Measurements from ENCODE around the gene CRACDL.

Gene CRACDL

DNA sequence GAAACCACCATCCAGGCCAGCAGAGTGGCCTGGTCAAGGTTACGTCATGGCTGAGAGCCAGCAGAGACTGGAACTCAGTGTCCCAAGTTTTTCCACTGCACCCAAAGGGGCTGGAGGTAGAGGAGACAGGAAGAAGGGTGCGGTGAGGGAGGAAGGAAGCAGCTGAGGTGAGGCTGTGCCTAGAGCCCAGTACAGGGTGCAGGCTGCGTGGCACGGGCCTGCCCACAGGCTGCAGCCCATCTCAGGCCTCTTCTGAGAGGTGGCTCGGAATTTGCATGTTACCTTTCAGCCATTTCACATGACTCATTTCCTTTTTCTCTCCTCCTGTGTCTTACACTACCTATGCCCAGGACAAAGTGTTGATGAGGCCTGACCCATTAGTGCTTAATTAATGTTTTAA lies 191.4 kb downstream of the CRACDL start:
- DNase-seq, result no peak

All from COR-L47 (cell line).